Stimulated activated CD4-positive, alpha-beta T cell treated with anti-CD3 and anti-CD28 coated beads, Interleukin-12 subunit alpha, Interleukin-12 subunit beta, amount 100 ng/mL, for 4 hours (primary cell): ENCODE results near the gene VWA1.
A peak's percentile ranks its signal among the peaks of the same experiment; 100 is the strongest.
"Not testable (repeated sequence)": the region's sequence is repeated elsewhere in the genome, so short reads cannot be mapped to it uniquely, and the experiment has no call there.

Experiments
- DNase-seq: peaks from one replicate; pipeline ENCODE4 v3.0.0-alpha.2; 2020

VWA1 gene

DNA sequence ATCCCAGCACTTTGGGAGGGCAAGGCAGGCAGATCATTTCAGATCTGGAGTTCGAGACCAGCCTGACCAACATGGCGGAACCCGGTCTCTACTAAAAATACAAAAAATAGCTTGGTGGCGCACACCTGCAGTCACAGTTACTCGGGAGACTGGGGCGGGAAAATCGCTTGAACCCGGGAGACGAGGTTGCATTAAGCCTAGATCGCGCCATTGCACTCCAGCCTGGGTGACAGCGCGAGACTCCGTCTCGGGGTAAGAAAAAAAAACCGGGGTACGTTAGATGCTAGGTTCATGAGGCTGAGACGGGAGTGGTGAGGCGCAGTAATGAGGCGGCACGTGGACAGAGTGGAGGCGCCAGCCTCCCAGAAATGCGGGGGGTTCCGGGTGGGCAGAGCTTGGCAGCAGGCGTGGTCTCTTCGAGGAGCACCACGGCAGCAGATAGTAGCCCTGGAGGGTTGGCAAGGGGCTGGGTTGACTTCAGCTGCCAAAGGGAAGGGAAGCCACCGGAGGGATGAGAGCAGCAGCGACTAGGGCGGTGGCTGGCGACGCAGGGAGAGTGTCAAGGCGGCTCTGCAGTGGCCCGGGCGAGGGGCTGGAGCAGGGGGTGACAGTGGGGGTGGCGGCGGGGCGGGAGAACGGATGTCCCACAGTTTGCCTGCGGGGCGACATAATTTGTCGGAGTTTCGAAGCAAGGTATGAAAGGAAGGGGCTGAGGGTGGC, 29.2 kb upstream of the VWA1 start:
- DNase-seq = no peak

DNA sequence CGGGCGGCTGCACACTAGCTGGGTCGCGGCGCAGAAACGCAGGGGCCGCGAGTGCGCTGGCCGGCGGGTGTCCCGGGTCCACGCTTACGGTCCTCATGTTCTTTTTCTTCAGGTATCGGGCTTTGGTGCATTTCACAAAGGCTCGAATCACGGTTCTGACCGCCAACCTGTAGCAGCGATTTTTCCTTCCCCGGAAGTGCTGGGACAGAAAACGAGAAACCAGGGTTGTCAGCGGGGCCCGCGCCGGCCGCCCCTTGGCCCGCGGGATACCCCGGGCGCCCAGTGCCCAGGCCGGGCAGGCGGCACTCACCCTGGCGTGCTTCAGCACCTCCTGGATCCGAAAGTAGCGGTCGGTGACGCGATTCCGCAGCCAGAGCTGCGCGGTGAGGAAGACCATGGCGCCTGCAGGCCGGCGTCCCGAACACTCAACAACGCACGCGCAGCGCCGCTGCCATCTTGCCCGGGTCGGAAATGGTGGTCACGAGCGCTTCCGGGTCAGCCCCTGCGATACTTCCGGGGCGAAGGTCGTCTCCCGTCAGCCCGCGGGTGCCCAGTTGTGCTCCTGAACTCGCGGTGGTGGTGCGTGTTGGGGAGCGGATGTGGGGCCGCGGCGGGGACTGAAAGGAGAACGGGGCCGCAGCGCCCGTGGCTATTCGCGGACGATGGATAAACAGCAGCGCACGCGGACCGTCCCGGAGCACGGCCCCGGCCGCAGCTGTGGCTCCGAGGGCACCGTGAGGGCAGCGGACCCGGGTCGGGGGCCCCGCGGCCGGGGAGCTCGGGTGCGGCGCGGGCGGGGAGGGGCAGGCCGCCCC, 28.5 kb upstream of the VWA1 start, which contains the start of gene MRPL20:
MRPL20 (minus strand) TSS at position 473 of the 815 bp plus-strand sequence; CDS start at position 397, 76 bp downstream.
- peak; percentile 95 for DNase-seq

DNA sequence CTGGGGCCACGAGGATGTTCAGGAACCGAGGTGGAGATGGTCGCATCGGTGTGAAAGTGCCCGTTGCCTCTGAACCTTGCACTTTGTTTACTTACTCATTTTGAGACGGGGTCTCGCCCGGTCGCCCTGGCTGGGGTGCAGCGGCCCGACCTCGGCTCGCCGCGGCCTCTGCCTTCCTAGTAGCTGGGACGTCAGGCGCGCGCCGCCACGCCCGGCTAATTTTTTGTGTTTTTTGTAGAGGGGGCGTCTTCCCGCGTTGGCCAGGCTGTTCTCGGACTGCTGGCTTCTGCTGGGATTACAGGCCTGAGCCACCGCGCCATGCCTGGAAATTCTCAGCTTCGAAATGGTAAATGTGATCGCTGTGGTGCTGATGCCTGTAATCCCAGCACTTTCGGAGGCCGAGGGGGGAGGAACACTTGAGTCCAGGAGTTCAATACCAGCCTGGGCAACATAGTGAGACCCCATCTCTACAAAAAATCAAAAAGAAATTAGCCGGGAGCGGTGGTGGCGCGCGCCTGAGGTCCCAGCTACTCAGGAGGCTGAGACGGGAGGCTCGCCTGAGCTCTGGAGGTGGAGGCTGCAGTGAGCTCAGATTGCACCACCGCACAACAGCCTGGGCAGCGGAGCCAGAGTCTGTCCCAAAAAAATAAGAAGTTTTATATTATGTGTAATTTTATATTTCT, 27.7 kb upstream of the VWA1 start:
- no peak for DNase-seq

DNA sequence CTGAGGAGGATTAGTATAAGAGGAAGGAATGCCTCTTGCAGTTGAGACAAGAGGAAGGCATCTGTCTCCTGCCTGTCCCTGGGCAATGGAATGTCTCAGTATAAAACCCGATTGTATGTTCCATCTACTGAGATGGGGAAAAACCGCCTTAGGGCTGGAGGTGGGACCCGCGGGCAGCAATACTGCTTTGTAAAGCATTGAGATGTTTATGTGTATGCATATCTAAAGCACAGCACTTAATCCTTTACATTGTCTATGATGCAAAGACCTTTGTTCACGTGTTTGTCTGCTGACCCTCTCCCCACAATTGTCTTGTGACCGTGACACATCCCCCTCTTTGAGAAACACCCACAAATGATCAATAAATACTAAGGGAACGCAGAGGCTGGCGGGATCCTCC, 25.3 kb upstream of the VWA1 start:
- DNase-seq = not testable (repeated sequence)

GRCh38 chr1:1411626-1412025, 23.9 kb upstream of the VWA1 start:
- DNase-seq = no peak

- not testable (repeated sequence) for DNase-seq
Observed at GRCh38 chr1:1412311-1412902, 23.1 kb upstream of the VWA1 start.

GRCh38 chr1:1415751-1416150, 19.7 kb upstream of the VWA1 start:
- DNase-seq = no peak

- not testable (repeated sequence) for DNase-seq
Observed at GRCh38 chr1:1417396-1417795, 18.1 kb upstream of the VWA1 start.

- not testable (repeated sequence) for DNase-seq
Observed at GRCh38 chr1:1417825-1418463, 17.5 kb upstream of the VWA1 start.

DNA sequence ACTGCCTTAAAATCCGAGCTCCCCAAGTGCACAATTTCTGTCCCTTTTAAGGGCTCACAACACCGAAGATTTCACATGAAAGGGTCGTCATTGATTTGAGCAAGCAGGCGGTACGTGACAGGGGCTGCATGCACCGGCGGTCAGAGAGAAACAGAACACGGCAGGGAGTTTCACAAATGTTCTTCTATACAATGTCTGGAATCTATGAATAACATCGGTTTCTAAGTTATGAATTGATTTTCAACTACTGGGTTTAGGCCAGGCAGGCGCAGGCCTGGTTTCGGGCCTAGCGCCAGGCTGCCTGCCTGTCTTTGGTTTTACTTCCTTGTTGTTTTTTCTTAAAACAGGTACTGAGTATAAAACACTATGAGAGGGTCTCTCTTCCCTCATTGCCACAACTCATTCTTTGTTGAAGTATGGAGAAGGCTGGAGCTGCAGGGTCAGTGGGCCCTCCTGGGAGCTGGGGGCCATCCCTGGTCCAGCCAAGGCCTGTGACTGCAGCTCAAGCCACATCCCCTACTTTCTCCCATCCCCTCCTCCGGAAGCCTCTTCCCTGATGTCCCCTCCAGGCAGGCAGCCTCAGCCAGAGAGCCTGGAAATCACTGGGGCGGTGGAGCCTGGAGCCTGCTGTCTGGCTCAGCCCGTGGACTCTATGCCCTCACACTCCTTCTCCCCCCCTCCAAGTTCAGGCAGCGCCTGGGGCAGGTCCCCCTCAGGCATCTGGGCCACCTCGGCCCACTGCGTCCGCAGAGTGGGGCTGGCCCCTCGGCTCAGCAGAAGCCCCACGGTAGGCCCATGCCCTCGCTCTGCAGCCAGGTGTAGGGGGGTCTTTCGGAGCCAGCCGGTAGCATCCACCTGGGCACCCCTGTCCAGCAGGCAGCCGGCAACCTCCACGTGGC, 16.8 kb upstream of the VWA1 start:
- no peak for DNase-seq

- DNase-seq = no peak
Observed at GRCh38 chr1:1419363-1419812, 16.1 kb upstream of the VWA1 start.

- no peak for DNase-seq
Observed at GRCh38 chr1:1419813-1420653, 15.5 kb upstream of the VWA1 start.

- no peak for DNase-seq
Observed at GRCh38 chr1:1420654-1421141, 14.8 kb upstream of the VWA1 start.

DNA sequence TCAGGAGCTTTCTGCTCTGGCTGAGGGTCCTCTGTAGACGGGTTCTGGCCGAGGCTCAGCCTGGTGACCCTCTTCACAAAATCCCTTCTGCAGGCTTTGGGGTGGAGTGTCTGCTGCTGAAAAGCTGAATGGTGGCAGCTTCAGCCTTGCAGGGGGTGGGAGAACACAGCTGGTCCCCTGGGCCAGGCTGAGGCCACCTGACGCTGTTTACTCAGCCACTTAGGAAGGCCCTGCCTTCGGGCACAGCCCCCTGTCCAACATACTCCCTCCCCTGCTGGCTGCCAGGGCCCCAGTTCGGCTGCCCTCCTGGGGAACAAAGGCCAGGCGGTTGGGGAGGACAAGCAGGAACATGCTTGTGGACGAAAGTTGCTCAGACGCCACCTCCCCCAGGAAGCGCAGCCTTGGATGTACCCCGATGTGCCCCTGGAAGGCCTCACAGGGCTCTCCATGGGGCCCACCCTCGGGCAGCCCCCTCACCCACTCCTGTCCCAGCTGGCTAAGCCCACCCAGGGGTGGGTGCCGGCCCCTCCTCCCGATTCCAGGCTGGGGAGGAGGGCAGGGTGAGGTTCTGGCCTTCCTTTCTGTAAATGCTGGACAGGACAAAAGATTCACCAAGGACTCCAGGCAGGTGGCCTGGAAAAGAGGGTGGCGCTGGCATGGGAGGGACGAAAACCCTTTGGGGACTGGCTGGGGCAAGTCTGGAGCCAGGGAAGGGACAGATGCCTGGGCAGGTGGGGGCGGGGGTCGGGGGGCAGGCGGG, 14.2 kb upstream of the VWA1 start, which contains the start of gene ANKRD65:
ANKRD65 (minus strand) TSS at position 130 of the 760 bp plus-strand sequence. CDS start 271 bp downstream, outside the sequence.
- no peak for DNase-seq

GRCh38 chr1:1421907-1422464, 13.5 kb upstream of the VWA1 start:
- DNase-seq = no peak

DNA sequence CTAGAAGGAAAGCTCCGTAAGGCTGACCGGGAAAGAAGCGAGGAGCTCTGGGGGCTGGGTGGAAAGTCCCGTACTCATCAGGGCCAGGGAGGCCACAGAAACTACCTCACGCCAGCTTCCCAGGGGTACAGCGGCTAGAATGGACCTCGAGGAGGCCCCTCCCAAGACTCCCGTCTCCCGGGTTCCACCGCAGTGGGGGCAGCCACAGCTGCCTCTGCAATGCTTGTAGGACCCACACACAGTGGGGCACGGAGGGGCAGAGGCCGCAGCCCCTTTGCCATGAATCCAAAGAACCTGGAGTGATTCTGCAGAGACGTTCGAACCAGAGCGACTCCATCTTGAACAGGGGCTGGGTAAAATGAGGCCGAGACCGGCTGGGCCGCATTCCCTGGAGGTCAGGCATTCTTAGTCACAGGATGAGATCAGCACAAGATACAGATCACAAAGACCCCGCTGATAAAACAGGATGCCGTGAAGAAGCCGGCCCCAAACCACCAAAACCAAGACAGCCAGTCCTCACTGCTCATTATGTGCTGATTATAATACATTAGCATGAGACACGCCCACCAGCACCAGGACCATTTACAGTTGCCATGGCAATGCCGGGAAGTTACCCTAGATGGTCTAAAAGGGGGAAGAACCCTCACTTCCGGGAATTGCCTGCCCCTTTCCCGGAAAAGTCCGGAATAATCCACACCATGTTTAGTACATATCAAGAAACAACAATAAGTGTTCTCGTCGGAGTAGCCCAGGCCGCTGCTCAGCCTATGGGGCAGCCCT, 12.8 kb upstream of the VWA1 start:
- no peak for DNase-seq

DNA sequence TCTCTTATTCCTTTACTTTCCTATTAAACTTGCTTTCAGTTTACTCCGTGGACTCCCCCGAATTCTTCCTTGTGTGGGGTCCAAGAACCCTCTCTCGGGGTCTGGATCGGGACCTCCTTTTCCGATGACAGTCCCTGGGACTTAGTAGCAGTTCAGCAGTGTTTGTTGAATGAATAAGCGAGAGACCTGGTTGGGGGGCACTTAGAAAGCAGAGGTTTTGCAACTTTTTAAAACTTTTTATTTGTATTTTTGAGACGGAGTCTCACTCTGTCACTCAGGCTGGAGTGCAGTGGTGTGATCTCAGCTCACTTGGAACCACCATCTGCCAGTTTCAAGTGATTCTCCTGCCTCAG, 12.3 kb upstream of the VWA1 start:
- DNase-seq = no peak

GRCh38 chr1:1424707-1425106, 10.8 kb upstream of the VWA1 start:
- DNase-seq = no peak
